ENCODE results near the gene BTN3A1.

DNA sequence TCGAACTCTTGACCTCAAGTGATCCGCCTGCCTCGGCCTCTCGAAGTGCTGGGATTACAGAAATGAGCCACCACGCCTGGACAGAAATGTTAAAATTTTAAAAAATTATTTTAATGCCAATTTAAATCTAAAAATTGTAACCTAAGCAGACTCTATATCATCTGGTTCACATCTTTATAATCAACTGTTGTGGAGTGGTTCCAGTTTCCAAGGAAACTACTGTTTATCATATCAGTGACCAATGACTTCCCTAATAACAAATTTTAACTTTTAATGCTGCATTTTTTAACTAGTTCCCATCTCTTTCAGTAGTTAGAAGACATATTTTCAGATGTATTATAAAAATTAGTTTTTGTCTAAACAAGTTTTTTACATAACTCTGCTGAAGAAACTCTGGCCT is 42.3 kb upstream of the BTN3A1 start:
- TF ChIP-seq POLR2A (IDR thresholded peaks at IDR 0.05; ENCODE audit: control extremely low read depth in 1 of 2, low read depth in 2 of 2, low read length in 2 of 2) (no peak), EP300 (IDR thresholded peaks at IDR 0.05; ENCODE audit: borderline replicate concordance in 1 of 2, low read depth in 2 of 2, low read length in 2 of 2) (no peak), USF2 (IDR thresholded peaks at IDR 0.05; ENCODE audit: low read length) (no peak), CTCF (IDR thresholded peaks at IDR 0.05; ENCODE audit: control extremely low read depth in 1 of 3, insufficient read depth in 1 of 3, low read depth in 1 of 3, low read length in 3 of 3) (no peak), RAD21 (IDR thresholded peaks at IDR 0.05 in 1 of 2, conservative IDR thresholded peaks at IDR 0.05 in 1 of 2; ENCODE audit: low read depth in 2 of 2, low read length in 2 of 2) (no peak), CEBPB (IDR thresholded peaks at IDR 0.05; ENCODE audit: low read depth, low read length) (no peak), YY1 (IDR thresholded peaks at IDR 0.05; ENCODE audit: low read depth, low read length) (no peak), TEAD4 (IDR thresholded peaks at IDR 0.05; ENCODE audit: low read depth, low read length) (no peak), JUND (IDR thresholded peaks at IDR 0.05; ENCODE audit: low read length) (no peak), SP1 (IDR thresholded peaks at IDR 0.05; ENCODE audit: low read depth, low read length) (no peak), EZH2 (IDR thresholded peaks at IDR 0.05; ENCODE audit: low read depth, low read length, severe bottlenecking) (no peak), TBP (IDR thresholded peaks at IDR 0.05; ENCODE audit: low read depth, low read length) (no peak), CHD1 (IDR thresholded peaks at IDR 0.05; ENCODE audit: low read depth, low read length) (no peak)

Data from H1 (cell line).